BJ (cell line): ENCODE results near the gene FJX1. TPM values are rescaled to one million over a fixed set of nuclear protein-coding genes. Genes with fewer than 3 reads are reported as not detected.
A peak's percentile ranks its signal among the peaks of the same experiment; 100 is the strongest.

Source experiments
- CTCF ChIA-PET: fragments of 350-600 bp; formaldehyde crosslinking; extraction: SDS; loops from one replicate; lab custom pipeline; 2021; ENCODE audit warnings: antibody characterized with exemption, inconsistent platforms; lab: Yijun Ruan, JAX
- POLR2A ChIA-PET: fragments of 300-600 bp; sonication (Branson Sonifier 250); formaldehyde crosslinking; extraction: SDS; loops from one replicate; lab custom pipeline; 2021; ENCODE audit warnings: antibody characterized with exemption; lab: Charles Lee
- DNase-seq: peaks from one replicate; pipeline ENCODE4 v3.0.0-alpha.2; 2011; ENCODE audit warnings: low read depth
- H3K27me3 ChIP-seq: 2 replicates; pipeline ENCODE4 v1.6.0; 2011; ENCODE audit warnings: low read length; ENCODE audit not compliant: control insufficient read depth, insufficient read depth
- H3K36me3 ChIP-seq: 2 replicates; pipeline ENCODE4 v1.5.1; 2011; ENCODE audit warnings: low read length; ENCODE audit not compliant: control insufficient read depth, insufficient read depth
- H3K4me3 ChIP-seq: 2 replicates; pipeline ENCODE4 v1.5.1; 2011; ENCODE audit warnings: low read depth, mild to moderate bottlenecking, control low read depth, low read length
- CTCF ChIP-seq: IDR thresholded peaks from 2 replicates; pipeline ENCODE4 v1.5.1; 2011; ENCODE audit warnings: low read depth, mild to moderate bottlenecking, control low read depth, inconsistent platforms, low read length, moderate library complexity; ENCODE audit not compliant: insufficient read depth
- polyA plus RNA-seq: library from polyadenylated mRNA; depleted of rRNA; stranded (reverse); fragments of >200 nt; gene quantifications from 2 replicates; pipeline ENCODE4 v1.2.3, GENCODE V29; 2011

FJX1 gene
- polyA plus RNA-seq, 1 experiment, result 6.1 TPM

GRCh38 chr11:35620795-35621194, 2.5 kb downstream of the FJX1 start:
- ChIA-PET CTCF (interaction anchor here (0.8 to 2.8 kb wide), 4 partner anchors 90 to 644 kb away, joined by 3 to 15 read pairs (median 4); no protein-coding TSS in a partner anchor), POLR2A (no interaction called here)
- Histone ChIP-seq H3K4me3 (no peak overlapping the region), H3K27me3 (no peaks in the 10 kb centered on the region), H3K36me3 (no peaks in the 10 kb centered on the region)
- no peak for DNase-seq
- TF ChIP-seq CTCF, result no peak

DNA sequence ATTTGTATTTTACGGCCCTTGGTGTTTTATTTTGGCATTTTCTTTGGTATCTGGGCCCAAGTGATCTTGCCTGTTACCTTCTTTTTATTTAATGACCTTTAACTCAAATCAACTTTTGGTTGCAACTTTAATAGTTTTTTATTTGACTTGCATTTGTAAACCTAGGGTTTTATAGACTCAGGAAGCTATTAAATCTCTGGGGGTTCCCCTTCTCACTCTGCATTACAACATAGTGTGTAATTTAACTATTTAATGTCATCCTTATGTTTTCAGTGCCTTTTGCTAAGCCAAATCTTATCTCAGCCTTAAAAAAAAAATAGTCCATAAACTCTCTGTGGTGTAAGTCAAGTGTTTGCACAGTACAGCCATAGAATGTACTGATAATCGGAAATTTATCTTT, 3.4 kb downstream of the FJX1 start:
- no peak overlapping the region for H3K4me3 ChIP-seq
- no peaks in the 10 kb centered on the region for H3K27me3 ChIP-seq
- TF ChIP-seq CTCF, result no peak
- POLR2A ChIA-PET, result no interaction called here
- no peaks in the 10 kb centered on the region for H3K36me3 ChIP-seq
- peak; percentile 37 for DNase-seq
- CTCF ChIA-PET, result no interaction called here

DNA sequence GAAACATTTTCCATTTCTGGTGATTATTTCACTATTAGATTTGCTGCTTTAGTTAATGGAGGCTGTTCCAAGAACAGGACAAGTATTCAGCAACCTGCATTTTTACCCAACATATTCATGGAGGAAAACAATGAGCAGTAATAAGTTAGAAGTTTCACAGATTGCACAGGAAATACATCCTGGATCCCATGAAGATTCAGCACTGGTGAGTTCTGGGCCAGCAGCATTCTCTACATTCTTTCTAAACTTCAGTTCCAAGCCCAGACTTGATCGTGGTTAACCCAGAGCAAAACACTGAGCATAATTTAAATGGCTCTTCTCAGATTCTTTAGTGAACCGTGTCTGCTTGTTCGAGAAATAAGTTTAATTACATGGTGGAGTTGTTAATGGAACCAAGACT, 3.8 kb downstream of the FJX1 start:
- TF ChIP-seq CTCF, result no peak
- no peaks in the 10 kb centered on the region for H3K27me3 ChIP-seq
- H3K4me3 ChIP-seq, result no peak overlapping the region
- DNase-seq, result peak; percentile 39
- H3K36me3 ChIP-seq, result no peaks in the 10 kb centered on the region
- ChIA-PET POLR2A (no interaction called here), CTCF (no interaction called here)

DNA sequence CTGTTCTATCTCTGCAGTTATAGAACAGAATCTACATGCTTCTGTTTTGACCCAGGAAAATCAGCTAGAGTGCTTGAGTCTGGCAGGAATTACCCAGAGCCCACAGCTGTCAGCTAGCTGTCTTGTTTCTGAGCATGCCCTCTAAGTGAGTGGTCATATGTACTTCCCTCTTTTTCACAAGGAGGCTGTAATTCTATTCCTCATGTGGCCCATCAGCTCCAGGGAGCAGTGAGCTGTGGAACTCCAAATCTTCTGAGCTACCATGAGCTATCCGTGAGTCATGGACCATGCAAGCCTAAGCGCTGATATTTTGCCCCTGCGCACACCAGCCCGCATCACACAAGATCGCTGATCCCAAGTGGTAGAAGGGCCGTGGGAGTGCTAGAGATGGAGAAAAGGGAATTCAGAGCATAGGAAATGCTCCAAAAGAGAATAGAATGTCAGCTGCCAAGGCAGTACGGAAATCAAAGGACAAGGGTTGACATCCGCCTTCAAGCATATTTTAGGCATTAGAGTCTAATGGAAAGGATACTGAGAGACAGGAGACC, 5.4 kb downstream of the FJX1 start:
- ChIA-PET CTCF (interaction anchor here (0.8 kb wide), 1 partner anchor 212 kb away, joined by 5 read pairs; no protein-coding TSS in a partner anchor), POLR2A (no interaction called here)
- no peak for DNase-seq

GRCh38 chr11:35624316-35624715, 6.1 kb downstream of the FJX1 start:
- POLR2A ChIA-PET, result no interaction called here
- H3K36me3 ChIP-seq, result no peaks in the 10 kb centered on the region
- no peak for TF ChIP-seq CTCF
- DNase-seq, result no peak
- CTCF ChIA-PET, result interaction anchor here (0.7 to 0.8 kb wide), 2 partner anchors 141 to 211 kb away, joined by 3 to 5 read pairs; no protein-coding TSS in a partner anchor
- H3K4me3 ChIP-seq, result no peak overlapping the region
- H3K27me3 ChIP-seq, result no peaks in the 10 kb centered on the region

More for the DNA sequence above, 5.4 kb downstream of the FJX1 start:
- Histone ChIP-seq H3K4me3 (no peak overlapping the region), H3K36me3 (no peaks in the 10 kb centered on the region), H3K27me3 (no peaks in the 10 kb centered on the region)
- no peak for TF ChIP-seq CTCF
